SH-SY5Y (cell line): ENCODE data around the gene LOXL4.

Experiments used
- GATA2 ChIP-seq: IDR thresholded peaks from 2 replicates; pipeline ENCODE4 v1.6.1; 2011; ENCODE audit warnings: mild to moderate bottlenecking, low read depth, low read length
- GATA3 ChIP-seq: IDR thresholded peaks from 2 replicates; pipeline ENCODE4 v1.6.1; 2011; ENCODE audit warnings: low read depth, mild to moderate bottlenecking, low read length, moderate library complexity

GRCh38 chr10:98314532-98315284, 46.7 kb upstream of the LOXL4 start:
- TF ChIP-seq GATA2 (no peak), GATA3 (no peak)
